GM18520 (cell line): ENCODE data around the gene C16orf82.
"Not testable (repeated sequence)": the region's sequence is repeated elsewhere in the genome, so short reads cannot be mapped to it uniquely, and the experiment has no call there.

Experiments used
- ATAC-seq: cut with Tn5 transposase; IDR thresholded peaks from one replicate; pipeline ENCODE4 v1.9.1; 2021; ENCODE audit not compliant: unreplicated experiment

The C16orf82 gene

DNA sequence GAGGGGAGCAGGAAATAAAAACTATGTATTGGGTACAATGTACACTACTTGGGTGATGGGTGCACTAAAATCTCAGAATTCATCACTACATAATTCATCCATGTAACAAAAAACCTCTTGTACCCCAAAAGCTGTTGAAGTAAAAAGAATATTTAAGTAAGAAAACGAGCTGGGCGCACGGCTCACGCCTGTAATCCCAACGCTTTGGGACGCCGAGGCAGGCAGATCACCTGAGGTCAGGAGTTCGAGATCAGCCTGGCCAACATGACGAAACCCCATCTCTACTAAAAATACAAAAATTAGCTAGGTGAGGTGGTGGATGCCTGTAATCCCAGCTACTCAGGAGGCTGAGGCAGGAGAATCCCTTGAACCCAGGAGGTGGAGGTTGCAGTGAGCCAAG, 19.3 kb downstream of the C16orf82 start:
- ATAC-seq = not testable (repeated sequence)

DNA sequence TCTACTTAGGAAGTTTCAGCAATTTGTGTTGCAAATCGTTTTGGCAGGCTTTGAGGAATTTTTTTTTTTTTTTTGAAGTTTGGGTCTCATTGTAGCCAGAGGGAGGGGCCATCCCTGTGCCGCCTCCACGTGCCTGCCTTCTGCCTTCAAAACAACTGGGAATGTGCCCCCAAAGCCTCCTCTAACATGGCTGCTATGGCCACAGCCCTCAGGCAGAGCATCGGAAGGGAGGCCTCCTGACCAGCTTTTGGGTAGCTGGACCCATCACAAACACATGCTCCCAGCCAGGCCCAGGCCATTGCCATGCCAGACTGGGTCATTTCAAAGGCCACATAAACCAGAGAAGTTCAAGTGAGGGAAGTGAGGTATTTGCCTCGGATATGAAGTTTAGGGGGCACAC, 21.5 kb downstream of the C16orf82 start:
- ATAC-seq = no peak

DNA sequence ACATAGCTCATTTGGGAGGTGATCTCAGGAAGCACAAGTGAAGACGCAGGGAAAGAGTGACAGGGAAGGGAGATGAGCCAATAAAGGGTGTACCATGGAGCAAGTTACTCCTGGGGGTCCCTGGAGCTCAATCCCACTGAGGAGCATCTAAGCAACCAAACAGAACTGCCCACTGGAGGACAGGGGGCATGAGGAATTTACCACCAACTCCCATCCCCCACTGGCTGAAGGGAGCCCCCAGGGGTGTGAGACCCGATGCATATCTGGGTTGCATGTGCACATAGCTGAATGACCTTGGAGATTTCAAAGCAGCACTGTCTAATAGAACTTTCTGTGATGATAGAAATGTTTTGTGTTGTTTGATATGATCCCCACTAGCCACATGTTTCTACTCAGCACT, 29.6 kb downstream of the C16orf82 start:
- ATAC-seq = no peak

DNA sequence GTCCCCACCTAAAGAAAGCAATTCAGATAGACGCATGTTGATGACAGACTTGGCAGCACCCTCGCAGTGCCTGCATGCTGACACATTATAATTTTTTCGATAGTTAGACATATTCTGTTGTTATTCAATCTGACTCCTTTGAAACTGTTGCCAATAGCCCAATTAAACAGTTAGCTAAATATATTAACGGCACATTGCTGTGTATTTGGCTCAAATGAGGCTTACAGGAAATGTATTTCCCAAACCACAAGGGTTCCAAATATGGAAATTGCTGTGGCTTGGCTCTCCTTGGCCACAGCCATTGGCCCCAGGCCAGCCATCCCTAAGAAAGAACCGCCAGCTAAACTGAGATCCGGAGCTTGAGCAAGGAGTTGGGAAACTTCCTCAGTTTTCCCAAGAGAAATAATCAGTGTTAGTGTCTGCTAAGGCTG, 31.1 kb downstream of the C16orf82 start:
- no peak for ATAC-seq

DNA sequence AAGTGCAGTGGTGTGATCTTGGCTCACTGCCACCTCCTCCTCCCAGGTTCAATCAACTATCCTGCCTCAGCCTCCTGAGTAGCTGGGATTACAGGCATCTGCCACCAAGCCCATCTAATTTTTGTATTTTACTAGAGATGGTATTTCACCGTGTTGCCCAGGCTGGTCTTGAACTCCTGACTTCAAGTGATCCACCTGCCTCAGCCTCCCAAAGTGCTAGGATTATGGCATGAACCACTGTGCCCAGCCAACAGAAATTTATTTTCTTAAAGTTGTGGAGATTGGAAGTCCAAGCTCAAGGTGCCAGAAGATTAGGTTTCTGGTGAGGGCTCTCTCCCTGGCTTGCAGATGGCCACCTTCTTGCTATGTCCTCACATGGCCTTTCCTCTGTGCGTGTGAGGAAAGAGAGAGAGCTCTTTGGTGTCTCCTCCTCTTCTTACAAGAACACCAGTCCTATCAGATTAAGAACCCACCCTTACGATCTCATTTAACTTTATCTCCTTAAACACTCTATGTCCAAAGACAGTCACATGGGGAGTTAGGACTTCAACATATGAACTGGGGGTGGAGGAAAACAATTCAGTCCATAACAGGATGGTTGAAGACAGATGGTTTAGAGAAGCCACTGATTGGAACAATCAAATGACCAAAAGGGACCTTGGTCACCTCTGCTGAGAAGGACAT, 31.8 kb downstream of the C16orf82 start:
- ATAC-seq = no peak

DNA sequence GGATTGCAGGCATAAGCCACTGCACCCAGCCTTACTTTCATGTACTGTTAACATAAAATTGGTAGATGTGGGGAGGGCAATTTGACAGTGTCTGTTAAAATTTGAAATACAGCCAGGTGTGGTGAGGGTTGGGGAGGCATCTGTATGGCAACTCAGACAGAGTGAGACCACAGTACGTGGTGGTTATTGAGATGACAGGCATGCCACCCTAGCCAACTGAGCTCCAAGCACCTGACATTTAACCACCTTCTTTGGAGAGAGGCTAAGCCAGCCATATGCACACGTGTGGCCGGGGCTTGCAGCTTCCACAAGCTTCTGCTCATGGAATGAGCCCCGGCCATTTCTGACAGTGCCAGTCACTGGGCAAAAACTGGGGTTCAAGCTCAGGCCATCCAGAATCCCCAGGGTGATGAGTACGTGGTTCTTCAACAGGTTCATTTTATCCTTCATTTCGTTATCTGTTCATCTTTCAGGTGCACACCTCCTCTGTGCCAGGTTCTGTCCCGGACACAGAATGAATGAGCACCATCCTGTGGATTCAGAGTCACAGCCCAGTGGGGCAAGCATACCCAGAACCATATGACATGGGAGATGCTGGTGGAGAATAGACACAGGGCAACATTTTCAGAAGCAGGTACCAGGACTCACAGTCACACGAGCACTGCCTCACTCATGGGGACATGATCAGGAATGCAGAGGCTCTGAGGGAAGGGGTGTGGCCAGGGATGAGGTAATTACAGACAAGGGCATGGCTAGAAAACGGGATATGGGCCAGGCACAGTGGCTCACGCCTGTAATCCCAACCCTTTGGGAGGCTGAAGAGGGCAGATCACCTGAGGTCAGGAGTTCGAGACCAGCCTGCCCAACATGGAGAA, 36.2 kb downstream of the C16orf82 start:
- ATAC-seq = no peak

DNA sequence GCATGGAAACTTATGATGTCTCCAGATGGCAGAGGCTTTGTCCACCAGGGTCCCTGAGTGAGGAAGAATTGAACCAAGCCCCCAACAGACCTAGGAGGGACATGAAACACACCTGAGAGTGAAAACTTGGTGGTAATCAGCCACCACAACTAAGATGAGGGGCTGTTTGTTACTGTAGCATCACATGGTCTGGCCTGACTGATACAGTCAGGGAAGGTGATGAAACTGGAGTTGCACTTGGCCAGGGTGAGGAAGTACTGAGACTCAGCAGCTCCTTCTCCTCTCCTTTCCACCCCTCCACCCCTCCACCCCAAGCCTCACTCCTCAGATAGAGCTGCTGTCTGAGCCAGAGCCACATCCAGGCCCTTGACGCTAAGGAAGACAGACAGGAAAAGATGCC, 37.2 kb downstream of the C16orf82 start:
- no peak for ATAC-seq

DNA sequence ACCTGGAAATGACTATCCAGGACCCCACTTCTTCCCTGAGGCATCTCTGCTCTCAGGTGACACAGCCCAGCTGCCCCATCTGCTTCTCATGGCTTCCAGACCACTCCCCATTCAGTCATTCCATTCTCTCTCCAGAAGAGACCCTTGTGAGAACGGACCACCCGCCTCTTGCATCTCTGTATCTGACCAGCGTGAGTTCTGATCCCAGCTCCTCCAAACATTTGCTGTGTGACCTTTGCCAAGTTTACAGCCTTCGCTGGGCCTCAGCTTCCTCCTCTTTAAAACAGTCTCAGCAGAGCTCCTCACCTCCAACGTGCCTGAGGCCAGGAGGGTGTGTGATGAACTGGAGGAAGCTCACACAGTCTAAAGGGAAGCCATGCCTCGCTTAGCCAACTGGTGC, 39.6 kb downstream of the C16orf82 start:
- ATAC-seq = no peak

DNA sequence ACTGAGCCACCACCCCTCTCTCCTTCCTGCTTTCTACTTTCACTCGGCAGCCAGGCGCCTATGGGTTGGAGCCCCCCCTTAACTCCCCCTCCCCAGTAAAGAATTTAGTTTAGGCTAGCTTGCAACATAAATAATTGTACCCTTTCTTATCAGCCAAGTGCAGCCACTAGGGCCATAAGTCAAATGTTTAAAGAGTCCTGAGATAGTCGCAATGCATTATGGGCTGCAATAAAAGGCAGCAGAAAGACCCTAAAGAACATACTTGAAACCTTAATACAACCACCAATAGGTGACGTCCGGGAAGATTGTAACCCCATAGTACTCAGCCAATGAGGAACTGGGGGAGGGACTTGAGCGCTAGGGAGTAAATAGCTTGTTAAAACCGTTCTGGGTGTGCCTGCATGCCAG, 40.5 kb downstream of the C16orf82 start:
- ATAC-seq = no peak

DNA sequence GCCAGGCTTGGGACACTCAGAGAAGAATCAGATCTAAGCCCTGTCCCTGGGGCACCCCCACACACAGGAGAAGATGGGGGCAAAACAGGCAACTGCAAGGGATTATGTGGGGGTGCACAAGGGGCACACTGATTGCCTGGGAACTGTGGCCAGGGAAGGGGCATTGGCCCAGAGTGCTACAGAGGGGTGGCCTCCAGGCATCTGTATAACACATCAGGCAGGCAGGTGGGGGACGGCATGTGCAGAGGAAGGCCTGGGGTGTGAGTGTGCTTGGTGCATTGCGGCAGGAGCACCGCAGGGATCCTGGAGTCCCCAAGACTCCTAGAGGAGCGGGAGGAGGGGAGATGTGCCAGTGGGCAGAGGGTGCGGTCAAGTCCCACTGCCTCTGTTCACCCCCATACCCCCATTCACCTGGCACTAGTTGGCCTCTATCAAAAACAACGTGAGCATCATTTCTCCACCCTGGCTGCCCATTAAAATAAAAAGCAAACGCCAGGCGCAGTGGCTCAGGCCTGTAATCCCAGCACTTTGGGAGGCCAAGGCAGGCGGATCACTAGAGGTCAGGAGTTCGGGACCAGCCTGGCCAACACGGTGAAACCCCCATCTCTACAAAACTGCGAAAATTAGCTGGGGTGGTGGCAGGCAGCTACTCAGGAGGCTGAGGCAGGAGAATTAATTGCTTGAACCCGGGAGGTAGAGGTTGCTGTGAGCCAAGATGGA, 41.5 kb downstream of the C16orf82 start:
- ATAC-seq = no peak

DNA sequence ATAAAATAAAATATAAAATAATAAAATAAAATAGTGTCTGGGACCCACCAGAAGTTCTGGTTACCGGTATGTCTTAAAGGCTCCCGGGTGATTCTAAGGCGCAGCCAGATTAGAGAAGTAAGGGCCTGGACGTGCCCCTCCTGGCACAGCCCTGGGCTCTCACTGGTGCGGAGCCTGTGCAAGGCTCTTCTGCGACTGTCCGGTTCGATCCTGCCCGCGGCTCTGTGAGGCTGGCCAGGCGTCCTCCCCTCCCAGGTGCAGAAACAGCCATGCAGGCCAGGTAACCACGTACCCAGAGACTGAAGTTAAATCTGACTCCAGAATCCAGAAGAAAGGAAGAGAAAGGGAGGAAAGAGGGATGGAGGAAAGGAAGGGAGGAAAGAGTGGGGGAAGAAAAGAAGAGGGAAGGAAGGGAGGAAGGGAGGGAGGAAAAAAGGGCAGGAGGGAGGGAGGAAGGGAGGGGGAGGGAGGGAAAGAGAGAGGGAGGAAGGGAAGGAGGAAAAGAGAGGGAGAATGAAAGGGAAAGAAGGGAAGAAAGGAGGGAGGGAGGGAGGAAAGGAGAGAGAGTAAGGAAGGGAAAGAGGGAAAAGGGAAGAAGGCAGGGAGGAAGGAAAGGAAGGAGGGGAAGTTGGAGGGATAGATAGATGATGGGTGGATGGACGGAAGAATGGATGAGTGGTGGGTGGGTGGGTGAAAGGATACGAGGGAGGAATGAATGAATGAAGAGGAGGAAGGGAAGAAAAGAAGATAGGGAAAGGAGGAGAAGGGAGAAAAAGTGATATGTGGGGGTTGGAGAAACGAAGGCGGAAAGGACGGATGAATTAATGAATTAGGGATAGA, 42.3 kb downstream of the C16orf82 start:
- no peak for ATAC-seq

DNA sequence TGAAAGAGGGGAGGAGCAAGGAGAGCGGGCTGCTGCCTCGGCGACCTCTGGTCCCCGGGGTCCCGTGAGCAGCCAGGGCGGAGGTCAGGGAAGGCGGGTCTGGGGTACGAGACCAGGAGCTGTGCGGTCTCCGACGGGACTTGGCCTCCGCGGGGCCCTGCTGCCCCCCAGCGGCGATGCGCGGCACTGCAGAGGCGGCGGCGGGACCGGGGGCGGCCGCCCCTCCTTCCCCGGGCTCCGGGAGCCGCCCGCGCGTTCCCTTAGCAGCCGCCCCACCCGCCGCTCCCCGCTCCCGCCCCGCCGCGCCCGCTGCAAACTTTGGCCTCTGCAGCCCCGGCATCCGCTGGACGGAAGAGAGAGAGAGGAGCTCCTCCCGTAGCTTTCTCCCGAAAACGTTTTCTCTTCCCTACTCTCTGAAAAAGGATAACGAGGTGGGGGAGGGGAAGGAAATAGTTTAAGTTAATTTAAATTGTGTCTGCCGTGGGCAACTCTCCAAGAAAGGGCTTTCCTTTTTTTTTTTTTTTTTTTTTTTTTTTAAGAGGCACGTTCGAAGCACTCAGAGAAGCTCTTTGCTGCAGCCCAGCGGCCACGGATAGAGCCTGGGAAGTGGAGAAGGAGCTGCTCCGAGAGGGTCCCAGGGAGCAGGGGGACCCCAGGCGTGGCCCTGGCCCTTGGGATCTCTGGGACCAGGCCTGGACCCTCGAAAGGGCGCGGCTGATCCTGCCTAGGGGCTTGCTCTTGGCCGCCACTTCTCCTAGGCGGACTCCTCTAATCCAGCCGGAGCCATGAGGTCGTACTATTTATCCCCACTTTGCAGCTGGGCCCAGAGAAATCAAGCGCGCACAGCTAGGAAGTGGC, 43.2 kb downstream of the C16orf82 start:
- ATAC-seq = no peak

DNA sequence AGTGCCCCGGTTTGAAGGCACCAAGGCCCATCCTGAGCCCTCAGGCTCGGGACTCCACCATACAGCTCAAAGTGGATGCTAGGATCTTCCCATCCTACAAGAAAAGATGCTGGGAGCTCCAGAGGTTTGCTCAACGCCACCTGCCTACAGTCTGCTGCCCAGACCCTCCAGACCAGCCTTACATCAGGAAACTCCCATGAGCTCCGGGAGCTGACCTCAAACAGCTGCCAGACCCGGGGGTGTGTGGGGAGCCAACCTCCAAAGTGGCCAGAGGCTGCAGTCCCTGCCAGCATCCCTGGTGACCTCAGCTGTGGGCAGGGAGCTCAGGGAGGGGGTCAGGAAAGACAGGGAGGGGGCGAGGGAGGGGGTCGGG, 43.8 kb downstream of the C16orf82 start:
- ATAC-seq = no peak

DNA sequence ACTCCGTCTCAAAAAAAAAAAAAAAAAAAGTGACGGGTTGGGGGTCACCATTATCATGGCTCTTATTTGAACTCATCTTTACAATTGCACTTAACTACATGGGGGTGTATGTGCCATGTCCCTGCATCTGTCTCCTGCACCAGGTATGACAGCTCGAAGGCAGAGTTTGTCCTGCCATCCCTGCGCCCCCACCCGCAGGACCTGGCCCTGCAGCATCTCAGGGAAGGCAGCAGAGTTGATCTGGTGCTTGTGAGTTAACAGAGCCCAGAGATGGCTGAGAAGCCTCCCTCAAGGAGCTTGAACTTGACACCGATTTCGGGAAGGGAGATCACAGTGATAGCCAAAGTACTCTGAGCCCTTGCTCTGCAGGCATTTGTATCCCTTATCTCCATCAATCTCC, 44.8 kb downstream of the C16orf82 start:
- ATAC-seq = no peak

DNA sequence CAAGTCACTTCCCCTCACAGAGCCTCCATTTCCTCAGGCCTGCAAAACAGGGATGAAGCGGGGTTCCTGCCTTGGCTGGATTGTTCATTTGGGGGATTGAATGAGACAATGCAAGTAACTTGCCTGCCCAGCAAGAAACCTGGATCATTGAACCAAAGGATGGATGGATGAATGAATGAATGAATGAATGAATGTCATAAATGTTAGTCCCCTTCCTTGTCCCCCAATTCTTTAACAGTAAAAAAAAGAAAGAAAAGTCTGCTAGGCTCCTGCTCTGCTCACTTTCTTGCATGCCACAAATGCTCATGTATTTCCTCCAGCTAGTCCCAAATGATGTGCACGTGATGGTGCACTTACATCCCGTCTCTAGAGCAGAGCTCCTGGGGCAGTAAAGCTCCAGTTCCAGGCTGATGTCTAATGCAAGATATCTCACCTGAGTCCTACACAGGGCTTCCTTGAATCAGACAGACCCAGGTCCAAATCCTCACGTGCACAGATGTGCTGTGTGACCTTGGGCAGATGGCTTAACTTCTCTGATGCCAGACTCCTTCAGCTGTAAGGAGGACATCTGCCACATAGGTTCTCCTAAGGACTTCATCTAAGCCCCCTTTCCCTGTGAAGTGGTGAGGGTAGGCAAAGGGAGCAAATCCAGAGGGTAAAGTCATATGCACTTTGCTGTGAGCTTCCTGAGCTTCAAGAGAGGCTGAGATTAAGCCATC, 45.5 kb downstream of the C16orf82 start:
- no peak for ATAC-seq

DNA sequence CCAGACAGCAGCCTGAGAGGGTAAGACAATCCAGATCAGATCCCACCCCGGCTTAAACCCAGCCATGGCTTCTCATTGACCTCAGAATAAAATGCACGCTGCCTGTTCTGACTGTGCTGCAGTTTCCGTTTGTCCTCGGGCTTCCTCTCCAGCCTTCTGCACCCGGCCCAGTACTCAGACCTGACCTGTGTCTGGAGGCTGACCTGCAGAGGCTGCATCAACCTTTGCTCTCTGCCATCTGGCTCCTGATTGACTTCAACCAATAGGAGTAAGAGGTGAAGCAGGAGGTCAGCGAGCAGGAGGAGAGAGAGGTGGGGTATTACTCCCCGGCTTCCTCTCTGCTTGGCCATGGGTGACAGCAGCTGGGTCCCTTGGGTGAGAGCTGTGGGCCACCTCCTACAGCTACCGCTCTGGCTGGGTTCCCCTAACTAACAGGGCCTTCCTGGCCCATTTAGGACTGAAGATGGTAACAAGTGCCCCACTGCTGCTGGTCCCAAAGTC, 46.7 kb downstream of the C16orf82 start:
- no peak for ATAC-seq

DNA sequence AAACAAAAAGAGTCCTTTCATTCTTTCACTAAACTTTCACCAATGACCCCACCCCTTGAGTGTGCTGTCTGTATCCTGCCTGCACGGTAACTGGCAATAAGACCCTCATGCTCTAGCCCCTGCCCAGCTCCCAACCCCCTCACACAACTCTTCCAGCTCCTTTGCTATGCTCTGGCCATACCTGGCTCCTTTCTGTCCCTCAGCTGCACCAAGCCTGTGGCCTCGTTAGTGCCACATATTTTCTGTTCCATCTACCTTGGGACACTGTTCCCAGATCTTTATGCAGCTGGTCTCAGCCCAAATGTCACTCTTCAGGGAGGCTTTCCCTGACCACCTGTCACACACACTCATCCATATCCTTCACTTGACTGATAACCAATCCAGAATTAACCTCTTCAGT, 47.3 kb downstream of the C16orf82 start:
- no peak for ATAC-seq

DNA sequence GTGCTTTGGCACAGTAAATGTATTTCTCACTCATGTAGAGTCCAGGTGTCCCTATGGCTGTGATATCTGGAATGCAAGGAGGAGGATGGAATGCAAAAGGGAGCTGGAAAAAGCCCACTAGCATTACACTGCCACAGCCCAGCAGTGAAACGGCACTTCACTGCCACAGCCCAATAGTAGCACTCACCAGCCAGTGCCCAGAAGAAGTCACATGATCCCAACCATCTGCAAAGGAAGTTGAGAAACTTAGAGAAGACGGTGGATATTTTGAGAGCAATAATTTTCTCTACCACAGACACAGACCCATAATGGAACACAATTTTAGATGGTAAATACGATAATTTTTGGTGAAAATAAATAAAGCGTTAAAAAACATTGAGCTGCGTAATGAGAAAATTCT, 51.8 kb downstream of the C16orf82 start:
- ATAC-seq = no peak
